Calu3 (cell line): ENCODE measurements around the gene NR1H3. TPM values are rescaled to one million over a fixed set of nuclear protein-coding genes. Genes with fewer than 3 reads are reported as not detected.

ENCODE experiments used
- BruUV-seq: library from RNA; stranded (reverse); fragments of 400-500 nt; replicated peaks from 2 replicates; lab custom pipeline; 2021; lab: Mats Ljungman, UMichigan
- CTCF ChIA-PET: fragments of 300-600 bp; sonication (Branson Sonifier 250); formaldehyde crosslinking; loops from one replicate; lab custom pipeline; 2022; ENCODE audit warnings: antibody characterized with exemption; lab: Charles Lee
- DNase-seq: peaks from one replicate; pipeline ENCODE4 v3.0.0; 2022
- H3K27ac Mint-ChIP-seq: one replicate; pipeline ENCODE4 v1.8.0; 2022; ENCODE audit warnings: mixed read lengths; ENCODE audit not compliant: unreplicated experiment
- H3K27me3 Mint-ChIP-seq: one replicate; pipeline ENCODE4 v1.8.0; 2022; ENCODE audit warnings: mixed read lengths; ENCODE audit not compliant: unreplicated experiment
- H3K36me3 Mint-ChIP-seq: one replicate; pipeline ENCODE4 v1.8.0; 2022; ENCODE audit warnings: mild to moderate bottlenecking, moderate library complexity, mixed read lengths; ENCODE audit not compliant: insufficient read depth, unreplicated experiment
- H3K4me1 Mint-ChIP-seq: one replicate; pipeline ENCODE4 v1.8.0; 2022; ENCODE audit warnings: mild to moderate bottlenecking, low read depth, mixed read lengths; ENCODE audit not compliant: unreplicated experiment
- H3K4me3 Mint-ChIP-seq: one replicate; pipeline ENCODE4 v1.8.0; 2022; ENCODE audit warnings: mild to moderate bottlenecking, low read depth, moderate library complexity, mixed read lengths; ENCODE audit not compliant: unreplicated experiment
- H3K9me3 Mint-ChIP-seq: one replicate; pipeline ENCODE4 v1.8.0; 2022; ENCODE audit warnings: low read depth, mixed read lengths; ENCODE audit not compliant: unreplicated experiment
- intact Hi-C: fragments of 100-400 bp; cut with micrococcal nuclease; formaldehyde crosslinking; loops from one replicate; pipeline ENCODE4 v1.10.0; 2022; ENCODE audit not compliant: unreplicated experiment
- total RNA-seq: library from RNA; stranded (reverse); gene quantifications from 2 replicates; pipeline ENCODE4 v1.2.3, GENCODE V29; 2022
- TF ChIP-seq, protein P1 (sequence below): fragments of 200-600 bp; IDR thresholded peaks from one replicate; pipeline ENCODE4 v1.8.0; 2022; ENCODE audit warnings: antibody characterized with exemption; ENCODE audit not compliant: unreplicated experiment

The NR1H3 gene
- total RNA-seq, 1 experiment from 2014 or later, result 14.2 TPM

DNA sequence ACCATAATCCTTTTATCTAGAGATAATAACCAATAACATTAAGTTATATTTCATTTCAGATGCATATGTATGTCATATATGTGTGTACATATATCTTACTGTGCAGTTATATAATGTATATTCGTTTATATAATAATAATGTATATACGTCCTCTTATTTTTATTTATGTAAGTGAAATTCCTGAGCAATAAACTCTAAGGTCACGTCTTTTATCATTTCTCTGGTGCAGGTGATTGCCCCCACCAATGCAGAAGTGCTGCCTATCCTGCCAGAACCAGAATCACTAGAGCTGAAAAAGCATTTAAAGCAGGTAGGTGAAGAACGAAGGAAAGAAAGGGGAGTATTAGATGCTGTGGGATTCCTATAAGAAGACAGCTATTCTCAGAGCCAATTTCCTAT is 21.0 kb downstream of the NR1H3 start:
- CTCF ChIA-PET, result no interaction called here
- H3K4me1 Mint-ChIP-seq, result no peaks in the 10 kb centered on the region
- BruUV-seq, result no TSS peak
- no peak for DNase-seq
- TF ChIP-seq, protein P1, sequence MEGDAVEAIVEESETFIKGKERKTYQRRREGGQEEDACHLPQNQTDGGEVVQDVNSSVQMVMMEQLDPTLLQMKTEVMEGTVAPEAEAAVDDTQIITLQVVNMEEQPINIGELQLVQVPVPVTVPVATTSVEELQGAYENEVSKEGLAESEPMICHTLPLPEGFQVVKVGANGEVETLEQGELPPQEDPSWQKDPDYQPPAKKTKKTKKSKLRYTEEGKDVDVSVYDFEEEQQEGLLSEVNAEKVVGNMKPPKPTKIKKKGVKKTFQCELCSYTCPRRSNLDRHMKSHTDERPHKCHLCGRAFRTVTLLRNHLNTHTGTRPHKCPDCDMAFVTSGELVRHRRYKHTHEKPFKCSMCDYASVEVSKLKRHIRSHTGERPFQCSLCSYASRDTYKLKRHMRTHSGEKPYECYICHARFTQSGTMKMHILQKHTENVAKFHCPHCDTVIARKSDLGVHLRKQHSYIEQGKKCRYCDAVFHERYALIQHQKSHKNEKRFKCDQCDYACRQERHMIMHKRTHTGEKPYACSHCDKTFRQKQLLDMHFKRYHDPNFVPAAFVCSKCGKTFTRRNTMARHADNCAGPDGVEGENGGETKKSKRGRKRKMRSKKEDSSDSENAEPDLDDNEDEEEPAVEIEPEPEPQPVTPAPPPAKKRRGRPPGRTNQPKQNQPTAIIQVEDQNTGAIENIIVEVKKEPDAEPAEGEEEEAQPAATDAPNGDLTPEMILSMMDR, result no peak
- H3K9me3 Mint-ChIP-seq, result no peaks in the 10 kb centered on the region
- H3K4me3 Mint-ChIP-seq, result no peak overlapping the region
- no peaks in the 10 kb centered on the region for H3K27me3 Mint-ChIP-seq
- no peak overlapping the region for H3K27ac Mint-ChIP-seq
- peaks cover 42% of the 10 kb centered on the region for H3K36me3 Mint-ChIP-seq
- intact Hi-C loops, result no loop called here

DNA sequence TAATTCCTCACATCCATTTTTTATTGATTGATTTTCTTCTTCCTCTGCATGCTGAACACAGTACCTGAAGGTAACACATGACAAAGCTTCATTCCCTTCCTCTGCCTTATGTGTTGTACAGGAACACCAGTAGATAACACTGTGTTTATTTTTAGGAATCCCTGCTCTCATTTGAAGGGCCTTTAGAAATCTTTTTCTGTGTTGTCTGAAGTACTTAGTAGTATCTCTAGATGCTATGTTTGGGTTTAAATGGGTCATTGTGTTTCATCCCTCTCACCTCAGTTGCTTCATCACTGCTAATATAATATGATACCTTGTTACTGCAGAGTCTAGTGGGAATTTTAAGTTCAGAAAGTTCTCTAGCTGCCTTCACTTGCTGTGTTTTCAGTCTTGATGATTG is 22.3 kb downstream of the NR1H3 start:
- H3K4me3 Mint-ChIP-seq, result no peak overlapping the region
- H3K27me3 Mint-ChIP-seq, result no peaks in the 10 kb centered on the region
- intact Hi-C loops, result no loop called here
- DNase-seq, result no peak
- H3K4me1 Mint-ChIP-seq, result no peaks in the 10 kb centered on the region
- CTCF ChIA-PET, result no interaction called here
- peaks cover 45% of the 10 kb centered on the region for H3K36me3 Mint-ChIP-seq
- no TSS peak for BruUV-seq
- H3K27ac Mint-ChIP-seq, result no peak overlapping the region
- no peaks in the 10 kb centered on the region for H3K9me3 Mint-ChIP-seq
- TF ChIP-seq, protein P1, result no peak

DNA sequence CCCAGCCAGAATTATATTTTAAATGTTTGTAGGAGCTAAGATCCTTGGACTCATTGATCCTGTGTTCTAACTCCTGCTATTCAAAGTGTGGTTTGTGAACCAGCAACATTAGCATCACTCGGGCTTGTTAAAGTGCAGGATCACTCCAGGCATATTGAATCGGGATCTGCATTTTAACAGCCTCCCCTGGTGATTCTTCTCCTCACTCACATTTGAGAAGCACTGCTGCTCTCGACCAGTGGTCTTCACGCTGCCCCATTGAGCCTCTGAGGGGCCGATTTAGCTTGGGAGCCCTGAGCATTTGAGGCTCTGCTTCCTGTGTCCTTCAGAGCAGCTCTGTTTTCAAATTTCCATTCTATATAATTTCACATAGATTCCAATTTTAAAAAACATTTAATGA is 23.1 kb downstream of the NR1H3 start:
- no peak overlapping the region for H3K4me3 Mint-ChIP-seq
- peaks cover 42% of the 10 kb centered on the region for H3K36me3 Mint-ChIP-seq
- H3K4me1 Mint-ChIP-seq, result no peaks in the 10 kb centered on the region
- H3K9me3 Mint-ChIP-seq, result no peaks in the 10 kb centered on the region
- TF ChIP-seq, protein P1, result no peak
- H3K27me3 Mint-ChIP-seq, result no peaks in the 10 kb centered on the region
- H3K27ac Mint-ChIP-seq, result no peak overlapping the region
- no peak for DNase-seq
- intact Hi-C loops, result no loop called here
- CTCF ChIA-PET, result interaction anchor here (0.8 kb wide), 1 partner anchor 74 kb away, joined by 3 read pairs; no protein-coding TSS in a partner anchor
- BruUV-seq, result no TSS peak

DNA sequence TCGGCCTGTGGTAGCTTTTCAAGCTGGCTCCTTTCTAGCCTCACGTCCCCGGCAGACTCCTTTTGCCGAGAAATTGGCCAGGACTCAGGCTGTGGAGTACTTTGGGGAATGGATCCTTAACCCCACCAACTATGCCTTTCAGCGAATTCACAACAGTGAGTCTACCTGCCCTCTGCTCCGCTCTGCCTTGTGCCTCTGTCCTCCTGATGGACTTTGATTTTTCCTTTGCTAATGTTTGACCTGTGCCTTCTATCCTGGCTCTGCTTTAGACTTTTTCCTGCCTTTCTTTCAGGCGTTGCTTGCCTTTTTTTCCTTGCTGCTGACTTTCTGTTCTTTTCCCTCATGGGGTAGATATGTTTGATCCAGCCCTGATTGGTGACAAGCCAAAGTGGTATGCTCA is 24.7 kb downstream of the NR1H3 start:
- CTCF ChIA-PET, result no interaction called here
- no peaks in the 10 kb centered on the region for H3K9me3 Mint-ChIP-seq
- peaks cover 46% of the 10 kb centered on the region for H3K36me3 Mint-ChIP-seq
- TF ChIP-seq, protein P1, result no peak
- H3K4me3 Mint-ChIP-seq, result no peak overlapping the region
- intact Hi-C loops, result no loop called here
- no TSS peak for BruUV-seq
- H3K27me3 Mint-ChIP-seq, result no peaks in the 10 kb centered on the region
- no peak overlapping the region for H3K27ac Mint-ChIP-seq
- no peak for DNase-seq
- no peaks in the 10 kb centered on the region for H3K4me1 Mint-ChIP-seq
